Stomach (tissue), 4 donors: Measurements from ENCODE around the gene TCEA2.

Source experiments
- CTCF ChIP-seq, 7 experiments: fragments of 450-650 bp in 4 of 7; fragments of 200-600 bp in 3 of 7; sonication (generic) in 3 of 7; IDR thresholded peaks; one replicate each; pipeline ENCODE4 v1.5.1; 2016 to 2019; ENCODE audit warnings: antibody characterized with exemption in 7 of 7, control low read depth in 2 of 7, mild to moderate bottlenecking in 1 of 7
- EP300 ChIP-seq: sonication (generic); formaldehyde crosslinking; IDR thresholded peaks from one replicate; pipeline ENCODE4 v1.6.1; 2017; ENCODE audit warnings: antibody characterized with exemption
- POLR2A ChIP-seq, 4 donors: fragments of 450-650 bp; IDR thresholded peaks; one replicate each; pipeline ENCODE4 v1.6.1; 2016; ENCODE audit warnings: antibody characterized with exemption in 4 of 4, control low read depth in 2 of 4, mild to moderate bottlenecking in 1 of 4, moderate library complexity in 1 of 4
- POLR2AphosphoS5 ChIP-seq, 3 donors: sonication (generic); formaldehyde crosslinking; IDR thresholded peaks; one replicate each; pipeline ENCODE4 v1.6.1; 2016; ENCODE audit warnings: antibody characterized with exemption in 3 of 3

- no peak for TF ChIP-seq CTCF (IDR thresholded peaks at IDR 0.05)
- no peak for TF ChIP-seq POLR2A (IDR thresholded peaks at IDR 0.05)
- no peak for TF ChIP-seq POLR2AphosphoS5 (IDR thresholded peaks at IDR 0.05)
- no peak for TF ChIP-seq EP300
Measured at GRCh38 chr20:64031822-64032314, 31.1 kb upstream of the TCEA2 start.
